ENCODE data around the gene CDH5.

- TF ChIP-seq CTCF (IDR thresholded peaks at IDR 0.05; ENCODE audit: insufficient read depth, low read length, poor library complexity, severe bottlenecking) = no peak
- TF ChIP-seq EZH2phosphoT487 (conservative IDR thresholded peaks at IDR 0.05; ENCODE audit: low read length) = no peak
Observed at GRCh38 chr16:66444049-66444481, 77.6 kb downstream of the CDH5 start.

Measured in SU-DHL-6 (cell line).